PFSK-1 (cell line): Measurements from ENCODE around the gene PRKAG2.

ENCODE experiments used
- FOXP2 ChIP-seq: optimal IDR thresholded peaks from 2 replicates; pipeline ENCODE3; 2011; ENCODE audit warnings: borderline replicate concordance, control low read depth, inconsistent platforms; ENCODE audit not compliant: insufficient read depth; ENCODE audit errors: extremely low read length, extremely low read depth
- POLR2AphosphoS5 ChIP-seq: IDR thresholded peaks from 2 replicates; pipeline ENCODE4 v1.6.1; 2012; ENCODE audit warnings: low read depth, mild to moderate bottlenecking, control low read depth, low read length, moderate library complexity
- SIN3A ChIP-seq: IDR thresholded peaks from 2 replicates; pipeline ENCODE4 v1.6.1; 2012; ENCODE audit warnings: mild to moderate bottlenecking, low read length, moderate library complexity, borderline replicate concordance; ENCODE audit not compliant: insufficient read depth
- TAF1 ChIP-seq: IDR thresholded peaks from 2 replicates; pipeline ENCODE4 v1.6.1; 2012; ENCODE audit warnings: low read length, control low read depth, borderline replicate concordance; ENCODE audit not compliant: insufficient read depth
- TF ChIP-seq, protein P1 (sequence below), 2 experiments: IDR thresholded peaks; 2 replicates each; pipeline versions ENCODE4 v1.6.1 to v1.8.0; 2011 to 2012; ENCODE audit warnings: low read depth in 2 of 2, low read length in 2 of 2, control low read depth in 1 of 2, inconsistent platforms in 1 of 2, mild to moderate bottlenecking in 1 of 2, moderate library complexity in 1 of 2; ENCODE audit not compliant: insufficient read depth in 1 of 2

PRKAG2 gene

DNA sequence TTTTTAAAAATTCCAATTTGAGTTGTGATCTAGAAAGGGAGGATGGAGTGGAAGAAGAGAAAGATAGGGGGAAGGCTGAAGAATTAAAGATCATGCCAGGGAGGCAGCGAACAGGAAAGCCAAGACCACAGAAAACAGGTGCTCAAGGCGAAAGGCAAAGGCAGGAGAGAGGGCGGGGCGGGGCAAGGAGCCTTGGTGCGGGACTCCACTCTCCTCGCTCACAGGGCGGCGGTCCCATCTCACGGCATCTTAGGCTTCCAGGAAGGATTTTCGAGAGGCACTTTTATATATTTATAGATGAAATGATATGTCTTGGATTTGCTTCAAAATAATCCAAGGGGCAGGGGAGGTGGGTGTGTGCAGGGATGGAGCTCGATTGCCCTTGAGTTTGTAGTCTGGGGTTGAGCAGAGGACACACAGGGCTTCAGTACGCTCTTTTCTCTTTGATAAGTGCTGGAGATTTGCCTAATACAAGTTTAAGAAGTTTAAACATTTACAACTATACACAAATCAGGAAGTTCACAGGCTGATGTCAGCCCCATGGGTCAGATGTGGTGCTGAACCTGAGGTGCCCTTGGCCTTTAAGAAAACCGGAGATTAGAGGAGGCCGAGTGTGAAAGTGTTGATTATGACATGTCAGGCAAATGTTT is 161.1 kb downstream of the PRKAG2 start:
- TF ChIP-seq FOXP2 (no peak), POLR2AphosphoS5 (no peak), SIN3A (no peak), TAF1 (no peak)
- TF ChIP-seq, protein P1, sequence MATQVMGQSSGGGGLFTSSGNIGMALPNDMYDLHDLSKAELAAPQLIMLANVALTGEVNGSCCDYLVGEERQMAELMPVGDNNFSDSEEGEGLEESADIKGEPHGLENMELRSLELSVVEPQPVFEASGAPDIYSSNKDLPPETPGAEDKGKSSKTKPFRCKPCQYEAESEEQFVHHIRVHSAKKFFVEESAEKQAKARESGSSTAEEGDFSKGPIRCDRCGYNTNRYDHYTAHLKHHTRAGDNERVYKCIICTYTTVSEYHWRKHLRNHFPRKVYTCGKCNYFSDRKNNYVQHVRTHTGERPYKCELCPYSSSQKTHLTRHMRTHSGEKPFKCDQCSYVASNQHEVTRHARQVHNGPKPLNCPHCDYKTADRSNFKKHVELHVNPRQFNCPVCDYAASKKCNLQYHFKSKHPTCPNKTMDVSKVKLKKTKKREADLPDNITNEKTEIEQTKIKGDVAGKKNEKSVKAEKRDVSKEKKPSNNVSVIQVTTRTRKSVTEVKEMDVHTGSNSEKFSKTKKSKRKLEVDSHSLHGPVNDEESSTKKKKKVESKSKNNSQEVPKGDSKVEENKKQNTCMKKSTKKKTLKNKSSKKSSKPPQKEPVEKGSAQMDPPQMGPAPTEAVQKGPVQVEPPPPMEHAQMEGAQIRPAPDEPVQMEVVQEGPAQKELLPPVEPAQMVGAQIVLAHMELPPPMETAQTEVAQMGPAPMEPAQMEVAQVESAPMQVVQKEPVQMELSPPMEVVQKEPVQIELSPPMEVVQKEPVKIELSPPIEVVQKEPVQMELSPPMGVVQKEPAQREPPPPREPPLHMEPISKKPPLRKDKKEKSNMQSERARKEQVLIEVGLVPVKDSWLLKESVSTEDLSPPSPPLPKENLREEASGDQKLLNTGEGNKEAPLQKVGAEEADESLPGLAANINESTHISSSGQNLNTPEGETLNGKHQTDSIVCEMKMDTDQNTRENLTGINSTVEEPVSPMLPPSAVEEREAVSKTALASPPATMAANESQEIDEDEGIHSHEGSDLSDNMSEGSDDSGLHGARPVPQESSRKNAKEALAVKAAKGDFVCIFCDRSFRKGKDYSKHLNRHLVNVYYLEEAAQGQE (IDR thresholded peaks at IDR 0.05; ENCODE audit: insufficient read depth in 1 of 2, low read depth in 2 of 2, low read length in 2 of 2) = no peak

DNA sequence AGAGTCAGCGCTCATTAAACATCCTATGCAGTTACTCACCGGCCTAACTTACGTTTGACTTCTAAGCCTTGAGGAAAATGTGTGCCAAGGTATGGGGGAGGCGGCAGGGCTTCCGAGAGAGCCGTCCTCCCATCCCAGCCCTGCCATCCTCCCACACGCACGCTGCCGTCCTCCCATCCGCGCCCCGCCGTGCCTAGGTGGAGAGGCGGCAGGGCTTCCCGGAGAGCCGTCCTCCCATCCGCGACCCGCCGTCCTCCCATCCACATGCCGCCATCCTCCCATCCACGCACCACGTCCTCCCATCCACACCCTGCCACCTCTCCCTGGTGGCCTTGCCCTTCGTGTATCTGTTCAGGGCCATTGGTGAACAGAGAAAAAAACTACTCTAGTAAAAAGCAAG is 162.7 kb downstream of the PRKAG2 start:
- TF ChIP-seq SIN3A = no peak
- no peak for TF ChIP-seq FOXP2
- no peak for TF ChIP-seq TAF1
- TF ChIP-seq, protein P1 (IDR thresholded peaks at IDR 0.05; ENCODE audit: insufficient read depth in 1 of 2, low read depth in 2 of 2, low read length in 2 of 2) = no peak
- no peak for TF ChIP-seq POLR2AphosphoS5

DNA sequence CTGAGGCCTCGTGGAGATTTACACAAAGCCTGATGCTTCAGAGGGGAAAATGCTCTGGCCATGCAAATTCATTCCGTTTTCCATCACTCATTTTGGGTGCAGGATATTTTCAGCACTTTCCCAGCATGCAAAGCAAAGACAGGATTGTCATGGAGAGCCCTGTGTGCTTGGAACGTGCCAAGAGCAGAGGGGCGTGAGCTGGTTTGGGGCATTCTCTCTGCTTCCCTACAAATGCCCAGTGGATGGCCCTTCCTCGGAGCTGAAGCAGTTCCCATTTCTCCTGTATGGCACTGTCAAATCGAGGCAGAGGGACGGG is 164.1 kb downstream of the PRKAG2 start:
- TF ChIP-seq POLR2AphosphoS5 (no peak), TAF1 (no peak), FOXP2 (no peak)

DNA sequence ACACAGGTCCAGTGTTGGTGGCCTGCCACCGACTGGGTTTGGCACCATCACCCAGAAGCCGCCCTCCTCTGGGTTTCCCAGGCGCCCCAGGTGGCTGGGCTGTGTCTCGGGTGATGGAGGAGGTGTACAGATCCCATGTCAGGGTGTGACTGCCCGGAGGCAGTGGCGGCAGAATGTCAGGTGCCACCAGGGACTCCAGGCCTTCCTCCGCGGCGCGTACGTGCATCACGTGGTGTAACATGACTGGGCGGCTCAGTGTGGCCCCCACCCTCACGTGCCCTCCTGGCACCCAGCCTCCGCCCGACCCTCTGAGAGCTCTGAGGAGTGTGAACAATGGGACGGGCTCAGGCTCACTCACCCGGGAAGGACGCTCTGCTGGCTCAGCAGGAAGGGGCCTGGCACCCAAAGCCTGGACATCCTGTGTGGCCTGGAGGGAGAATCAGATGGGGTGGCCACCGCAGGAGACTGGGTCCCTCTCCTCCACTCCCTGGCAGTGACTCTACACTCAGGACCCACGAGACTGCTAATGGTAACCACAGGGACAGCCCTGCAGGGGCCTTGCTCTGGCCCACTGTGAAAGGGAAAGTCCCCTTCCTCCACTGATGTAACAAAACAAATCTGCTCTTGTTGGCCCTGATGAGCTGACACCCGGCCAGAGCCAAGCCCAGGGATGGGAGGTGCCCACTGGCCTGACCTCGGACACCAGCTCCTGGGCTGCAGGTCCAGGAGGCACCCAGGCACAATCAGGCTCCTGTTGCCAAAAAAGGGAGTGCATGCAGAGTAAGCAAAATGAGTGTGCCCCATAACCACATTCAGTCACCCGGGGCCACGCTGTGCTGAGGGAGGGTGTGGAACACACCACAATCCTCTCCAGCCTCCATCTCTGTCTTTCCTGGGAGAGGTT is 164.8 kb downstream of the PRKAG2 start:
- TF ChIP-seq FOXP2 (no peak), SIN3A (no peak), POLR2AphosphoS5 (no peak), TAF1 (no peak)
- TF ChIP-seq, protein P1 (IDR thresholded peaks at IDR 0.05; ENCODE audit: insufficient read depth in 1 of 2, low read depth in 2 of 2, low read length in 2 of 2) = no peak

DNA sequence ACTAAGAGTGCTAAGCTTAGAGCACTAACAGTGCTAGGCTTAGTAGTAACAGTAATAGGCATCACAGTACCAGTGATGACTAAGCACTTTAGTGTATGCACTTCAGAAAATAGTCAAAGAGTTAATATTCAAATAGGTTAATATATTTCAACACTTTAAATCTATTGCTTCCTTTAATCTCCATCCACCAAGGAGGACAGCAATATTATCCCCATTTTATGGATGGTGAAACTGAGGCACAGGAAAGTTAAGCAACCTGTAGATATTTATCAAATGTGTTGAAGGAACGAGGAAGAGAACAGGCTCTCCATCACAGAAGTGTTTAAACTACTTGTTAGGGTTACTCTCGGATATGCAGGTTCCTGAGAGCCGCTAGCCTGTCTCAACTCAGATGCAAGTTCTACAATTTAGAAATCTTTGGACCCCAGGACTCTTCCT is 165.5 kb downstream of the PRKAG2 start:
- no peak for TF ChIP-seq SIN3A
- TF ChIP-seq POLR2AphosphoS5 = no peak
- TF ChIP-seq, protein P1 (IDR thresholded peaks at IDR 0.05; ENCODE audit: insufficient read depth in 1 of 2, low read depth in 2 of 2, low read length in 2 of 2) = no peak
- TF ChIP-seq TAF1 = no peak
- no peak for TF ChIP-seq FOXP2
